Activated T-helper 2 cell treated with anti-CD3 and anti-CD28 coated beads, Interferon-gamma antibody, Interleukin-2, Interleukin-4, amounts not matched to agents 10 μg/mL and 5 μg/mL and 100 μg/mL, durations not matched to agents 14 hours and 24 hours and 36 hours (primary cell): ENCODE measurements around the gene DHCR24. TPM values are rescaled to one million over a fixed set of nuclear protein-coding genes. Genes with fewer than 3 reads are reported as not detected.
"Not testable (repeated sequence)": the region's sequence is repeated elsewhere in the genome, so short reads cannot be mapped to it uniquely, and the experiment has no call there.

Experiments used
- DNase-seq: peaks from one replicate; pipeline ENCODE4 v3.0.0; 2021; ENCODE audit warnings: low spot score
- H3K27ac Mint-ChIP-seq: one replicate; pipeline ENCODE4 v1.8.0; 2021; ENCODE audit warnings: mixed read lengths
- H3K27me3 Mint-ChIP-seq: one replicate; pipeline ENCODE4 v1.8.0; 2021; ENCODE audit warnings: low read depth, mixed read lengths
- H3K36me3 Mint-ChIP-seq: one replicate; pipeline ENCODE4 v1.8.0; 2021; ENCODE audit warnings: low read depth, mixed read lengths
- H3K4me1 Mint-ChIP-seq: one replicate; pipeline ENCODE4 v1.8.0; 2021; ENCODE audit warnings: low read depth, mixed read lengths
- H3K4me3 Mint-ChIP-seq: one replicate; pipeline ENCODE4 v1.8.0; 2021; ENCODE audit warnings: low read depth, mild to moderate bottlenecking, moderate library complexity, mixed read lengths
- H3K9me3 Mint-ChIP-seq: one replicate; pipeline ENCODE4 v1.8.0; 2021; ENCODE audit warnings: mixed read lengths
- intact Hi-C: fragments of 100-400 bp; cut with micrococcal nuclease; formaldehyde crosslinking; loops from one replicate; pipeline ENCODE4 v1.15.1; 2023
- total RNA-seq: library from RNA; stranded (reverse); gene quantifications from 2 replicates; pipeline ENCODE4 v1.2.3, GENCODE V29; 2022

The DHCR24 gene
- total RNA-seq, 1 donor from 2014 or later: 231 TPM

DNA sequence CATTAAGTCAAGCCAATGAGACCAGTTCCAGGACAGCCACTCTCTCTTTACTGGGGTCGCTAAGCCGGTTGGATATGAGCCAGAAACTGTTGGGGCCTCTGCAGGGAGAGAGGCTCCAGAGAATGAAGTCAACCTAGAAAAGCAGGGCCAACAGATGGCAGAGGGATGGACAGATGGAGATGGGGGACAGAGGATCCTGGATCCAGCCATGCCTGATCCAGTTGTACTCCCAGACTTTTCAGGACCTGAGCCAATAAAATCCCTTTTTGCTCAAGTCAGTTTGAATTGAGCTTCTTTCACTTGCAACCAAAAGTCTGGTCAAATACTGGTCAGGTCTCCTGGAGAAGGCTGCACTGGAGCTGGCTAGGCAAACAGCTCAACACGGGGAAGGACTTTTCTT lies 2.2 kb downstream of the DHCR24 start:
- DNase-seq: no peak
- intact Hi-C loops: no loop called here
- peak overlapping the region; percentile 93 for H3K4me3 Mint-ChIP-seq
- H3K27ac Mint-ChIP-seq: peak overlapping the region; percentile 10
- peaks cover 59% of the 10 kb centered on the region for H3K4me1 Mint-ChIP-seq
- H3K9me3 Mint-ChIP-seq: peaks cover 4% of the 10 kb centered on the region
- peaks cover 3% of the 10 kb centered on the region for H3K27me3 Mint-ChIP-seq
- H3K36me3 Mint-ChIP-seq: peaks cover 66% of the 10 kb centered on the region

DNA sequence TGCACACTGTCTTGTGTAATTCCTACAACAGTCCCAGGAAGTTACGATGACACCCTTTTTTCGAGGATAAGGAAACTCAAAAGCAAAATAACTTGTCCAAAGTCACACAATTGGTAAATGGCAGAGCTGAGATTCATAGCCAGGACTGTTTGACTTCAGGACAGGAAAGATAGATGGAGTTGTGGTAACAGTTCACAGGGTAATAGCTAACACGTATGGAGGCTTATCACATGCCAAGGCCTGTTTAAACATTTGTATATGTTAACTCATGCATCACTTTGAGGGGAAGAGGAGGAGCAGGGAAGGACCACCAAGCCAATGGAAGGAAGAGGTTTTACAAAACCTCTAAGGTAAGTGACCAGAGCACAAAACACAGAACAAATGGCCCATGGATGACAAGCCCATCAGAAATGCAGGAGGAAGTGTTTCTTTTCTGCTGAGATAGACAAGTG lies 2.8 kb downstream of the DHCR24 start:
- no peak for DNase-seq
- Mint-ChIP-seq H3K4me1 (peaks cover 60% of the 10 kb centered on the region), H3K27me3 (peaks cover 2% of the 10 kb centered on the region), H3K27ac (peak overlapping the region; percentile 11), H3K36me3 (peaks cover 72% of the 10 kb centered on the region), H3K9me3 (peaks cover 4% of the 10 kb centered on the region), H3K4me3 (peak overlapping the region; percentile 93)
- intact Hi-C loops: no loop called here

DNA sequence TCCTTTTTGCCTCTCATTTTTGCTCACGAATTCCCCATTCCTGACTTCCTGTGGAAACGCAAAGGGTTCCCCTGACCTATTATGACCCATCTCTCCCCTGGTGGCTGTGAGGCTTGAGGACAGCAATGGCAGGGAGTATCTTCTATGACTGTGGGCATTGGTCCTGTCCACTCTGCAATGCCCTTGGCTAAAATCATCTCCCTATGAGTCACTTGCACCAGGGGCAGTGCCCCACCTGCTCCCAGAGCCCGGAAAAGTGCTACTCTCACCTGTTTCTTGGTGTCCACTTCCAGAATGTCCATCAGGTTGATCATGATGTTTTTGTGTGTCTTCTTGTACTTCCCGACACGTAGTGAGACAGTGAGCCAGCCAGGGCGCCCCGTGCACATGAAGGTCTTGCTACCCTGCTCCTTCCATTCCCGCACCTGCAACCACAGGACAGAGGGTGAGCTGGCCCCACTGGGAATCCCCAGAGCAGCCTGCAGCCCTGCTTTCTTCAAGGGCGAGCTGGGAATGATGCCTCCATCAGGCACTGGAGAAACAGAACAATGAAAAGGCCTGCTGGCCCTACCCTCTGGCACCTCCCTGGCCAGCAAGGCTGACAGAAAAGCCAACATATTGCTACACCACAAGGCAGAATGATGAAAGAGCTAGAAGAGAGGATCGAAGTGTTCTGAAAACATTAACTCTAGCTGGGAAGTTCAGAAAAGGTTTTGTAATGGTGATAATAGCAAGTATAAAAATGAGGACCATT lies 3.5 kb downstream of the DHCR24 start:
- peaks cover 78% of the 10 kb centered on the region for H3K36me3 Mint-ChIP-seq
- intact Hi-C loops: no loop called here
- H3K27me3 Mint-ChIP-seq: no peaks in the 10 kb centered on the region

DNA sequence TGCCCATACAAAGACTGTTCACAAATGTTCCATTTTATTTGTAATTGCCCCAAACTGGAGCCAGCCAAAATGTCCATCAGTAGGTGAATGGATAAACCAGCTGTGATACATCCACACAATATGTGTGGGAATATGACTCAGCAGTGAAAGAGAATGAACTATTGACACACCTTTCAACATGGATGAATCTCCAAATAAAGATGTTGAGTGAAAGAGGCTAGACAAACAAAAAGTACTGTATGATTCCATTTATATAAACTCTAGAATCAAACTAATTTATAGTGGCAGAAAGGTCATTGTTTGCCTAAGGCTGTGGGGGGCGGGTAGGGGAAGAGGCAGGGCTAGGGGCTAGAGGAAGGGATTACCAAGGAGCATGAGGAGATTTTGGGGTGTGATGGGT lies 4.5 kb downstream of the DHCR24 start:
- Mint-ChIP-seq H3K27ac (no peak overlapping the region), H3K4me3 (no peak overlapping the region), H3K4me1 (peaks cover 57% of the 10 kb centered on the region), H3K36me3 (peaks cover 84% of the 10 kb centered on the region), H3K27me3 (no peaks in the 10 kb centered on the region), H3K9me3 (peaks cover 4% of the 10 kb centered on the region)
- DNase-seq: no peak
- intact Hi-C loops: no loop called here

More for the DNA sequence above, 3.5 kb downstream of the DHCR24 start:
- Mint-ChIP-seq H3K4me1 (peaks cover 62% of the 10 kb centered on the region), H3K9me3 (peaks cover 4% of the 10 kb centered on the region), H3K27ac (peak overlapping the region; percentile 18), H3K4me3 (no peak overlapping the region)
- DNase-seq: no peak

DNA sequence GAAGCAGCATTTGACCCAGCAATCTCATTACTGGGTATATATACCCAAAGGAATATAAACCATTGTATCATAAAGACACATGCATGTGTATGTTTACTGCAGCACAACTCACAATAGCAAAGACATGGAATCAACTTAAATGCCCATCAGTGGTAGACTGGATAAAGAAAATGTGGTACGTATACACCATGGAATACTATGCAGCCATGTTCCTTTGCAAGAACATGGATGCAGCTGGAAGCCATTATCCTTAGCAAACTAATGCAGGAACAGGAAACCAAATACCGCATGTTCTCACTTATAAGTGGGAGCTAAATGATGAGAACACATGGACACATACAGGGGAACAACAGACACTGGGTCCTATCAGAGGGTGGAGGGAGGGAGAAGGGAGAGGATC lies 5.4 kb downstream of the DHCR24 start:
- H3K4me3 Mint-ChIP-seq, DNase-seq, intact Hi-C loops, H3K27me3 Mint-ChIP-seq, H3K27ac Mint-ChIP-seq, H3K9me3 Mint-ChIP-seq: not testable (repeated sequence)
- peaks cover 88% of the 10 kb centered on the region for H3K36me3 Mint-ChIP-seq
- peaks cover 60% of the 10 kb centered on the region for H3K4me1 Mint-ChIP-seq

DNA sequence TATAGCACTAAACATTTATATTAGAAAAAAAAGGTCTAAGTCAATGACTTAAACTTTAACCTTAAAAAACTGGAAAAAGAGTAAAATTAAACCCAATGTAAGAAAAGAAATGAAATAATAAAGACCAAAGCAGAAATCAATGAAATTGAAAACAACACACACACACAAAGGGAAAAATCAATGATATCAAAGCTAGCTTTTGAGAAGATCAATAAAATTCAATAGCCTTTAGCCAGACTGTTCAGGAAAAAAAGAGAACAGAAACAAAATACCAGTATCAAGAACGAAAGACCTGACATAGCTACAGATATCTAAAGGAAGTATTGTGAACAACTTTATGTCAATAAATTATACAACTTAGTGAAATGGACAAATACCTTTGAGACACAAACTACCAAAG lies 7.1 kb downstream of the DHCR24 start:
- intact Hi-C loops: no loop called here
- peaks cover 51% of the 10 kb centered on the region for H3K4me1 Mint-ChIP-seq
- no peak for DNase-seq
- no peak overlapping the region for H3K4me3 Mint-ChIP-seq
- H3K9me3 Mint-ChIP-seq: peaks cover 4% of the 10 kb centered on the region
- H3K36me3 Mint-ChIP-seq: peaks cover 86% of the 10 kb centered on the region
- peak overlapping the region; percentile 46 for H3K27ac Mint-ChIP-seq
- no peaks in the 10 kb centered on the region for H3K27me3 Mint-ChIP-seq

DNA sequence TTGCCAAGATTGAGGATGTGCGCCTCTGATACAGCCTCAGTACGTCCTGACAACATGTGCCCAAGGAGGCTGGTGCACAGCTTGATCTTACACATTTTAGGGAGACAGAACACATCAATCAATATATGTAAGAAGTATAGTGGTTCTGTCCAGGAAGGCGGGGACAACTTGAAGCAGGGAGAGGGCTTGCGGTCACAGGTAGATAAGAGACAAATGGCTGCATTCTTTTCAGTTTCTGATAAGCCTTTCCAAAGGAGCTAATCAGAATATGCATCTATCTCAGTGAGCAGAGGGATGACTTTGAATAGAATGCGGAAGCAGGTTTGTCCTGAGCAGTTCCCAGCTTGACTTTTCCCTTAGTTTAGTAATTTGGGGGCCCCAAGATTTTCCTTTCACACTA lies 10.2 kb downstream of the DHCR24 start:
- Mint-ChIP-seq H3K9me3 (peaks cover 4% of the 10 kb centered on the region), H3K27ac (no peak overlapping the region)

DNA sequence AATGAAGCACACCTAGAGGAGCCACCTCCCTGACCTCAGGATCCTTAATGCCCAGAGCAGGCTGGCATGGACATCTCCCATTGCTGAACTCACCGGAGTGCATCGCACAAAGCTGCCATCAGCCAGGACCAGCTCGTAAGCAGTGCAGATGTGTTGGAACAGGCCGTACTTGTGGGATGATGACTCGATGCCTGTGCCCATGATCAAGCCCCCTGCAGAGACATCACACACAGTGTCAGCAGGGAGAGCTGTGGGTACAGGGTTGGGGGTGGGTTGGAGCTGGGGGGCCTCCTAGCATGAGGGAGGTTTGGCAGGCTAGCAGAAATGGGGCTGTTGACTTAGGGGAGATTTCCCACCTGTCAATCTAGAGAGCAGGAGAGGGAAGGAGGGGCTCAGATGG lies 12.0 kb downstream of the DHCR24 start:
- no peak for DNase-seq
- no peaks in the 10 kb centered on the region for H3K27me3 Mint-ChIP-seq
- intact Hi-C loops: no loop called here
- peak overlapping the region; percentile 19 for H3K27ac Mint-ChIP-seq
- no peaks in the 10 kb centered on the region for H3K9me3 Mint-ChIP-seq
- peaks cover 14% of the 10 kb centered on the region for H3K4me1 Mint-ChIP-seq
- H3K4me3 Mint-ChIP-seq: no peak overlapping the region
- H3K36me3 Mint-ChIP-seq: peaks cover 75% of the 10 kb centered on the region

More for the DNA sequence above, 10.2 kb downstream of the DHCR24 start:
- Mint-ChIP-seq H3K36me3 (peaks cover 76% of the 10 kb centered on the region), H3K4me3 (no peak overlapping the region), H3K27me3 (no peaks in the 10 kb centered on the region), H3K4me1 (peaks cover 22% of the 10 kb centered on the region)
- DNase-seq: no peak
- intact Hi-C loops: no loop called here

DNA sequence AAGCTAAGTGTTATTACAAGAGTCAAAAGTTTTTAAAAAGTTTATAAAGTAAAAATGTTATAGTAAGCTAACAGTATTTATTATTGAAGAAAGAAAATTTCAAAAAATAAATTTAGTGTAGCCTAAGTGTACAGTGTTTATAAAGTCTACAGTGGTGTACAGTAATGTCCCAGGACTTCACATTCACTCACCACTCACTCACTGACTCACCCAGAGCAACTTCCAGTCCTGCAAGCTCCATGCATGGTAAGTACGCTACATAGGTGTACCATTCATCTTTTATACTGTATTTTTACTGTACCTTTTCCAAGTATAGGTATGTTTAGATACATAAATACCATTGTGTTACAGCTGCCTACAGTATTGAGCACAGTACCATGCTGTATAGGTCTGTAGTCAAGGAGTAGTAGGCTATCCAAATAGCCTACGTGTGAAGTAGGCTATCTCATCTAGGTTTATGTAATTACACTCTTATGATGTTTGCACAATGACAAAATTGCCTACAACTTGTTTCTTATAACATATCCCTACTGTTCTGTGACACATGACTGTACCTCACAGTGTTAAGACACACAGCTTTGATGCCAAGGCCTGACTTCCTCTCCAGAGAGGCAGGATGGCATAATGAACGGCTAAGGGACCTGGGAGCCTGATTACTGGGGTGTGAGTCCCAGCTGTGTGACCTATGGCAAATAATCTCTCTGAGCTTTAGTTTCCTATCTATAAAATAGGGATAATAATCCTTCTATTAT lies 12.7 kb downstream of the DHCR24 start:
- peaks cover 11% of the 10 kb centered on the region for H3K4me1 Mint-ChIP-seq
- intact Hi-C loops: no loop called here
- peaks cover 70% of the 10 kb centered on the region for H3K36me3 Mint-ChIP-seq
- no peak overlapping the region for H3K27ac Mint-ChIP-seq
- no peaks in the 10 kb centered on the region for H3K9me3 Mint-ChIP-seq
- no peaks in the 10 kb centered on the region for H3K27me3 Mint-ChIP-seq
- no peak overlapping the region for H3K4me3 Mint-ChIP-seq
- DNase-seq: no peak

DNA sequence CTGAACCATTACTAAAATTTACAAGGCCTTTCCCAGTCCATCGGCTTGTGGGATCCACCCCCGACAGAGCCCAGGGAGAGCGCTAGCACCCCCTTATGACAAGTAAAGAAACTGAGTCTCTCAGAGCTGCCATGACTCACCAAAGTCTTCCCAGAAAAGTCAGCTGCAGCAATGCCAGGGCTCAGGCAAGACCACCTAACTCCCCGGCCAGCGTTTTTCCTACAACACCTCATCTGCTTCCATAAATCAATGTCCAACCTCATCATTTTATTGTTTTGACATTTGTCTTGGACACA lies 15.0 kb downstream of the DHCR24 start:
- Mint-ChIP-seq H3K4me3 (no peak overlapping the region), H3K36me3 (peaks cover 77% of the 10 kb centered on the region), H3K4me1 (peaks cover 5% of the 10 kb centered on the region), H3K27ac (no peak overlapping the region), H3K27me3 (no peaks in the 10 kb centered on the region), H3K9me3 (no peaks in the 10 kb centered on the region)
- intact Hi-C loops: no loop called here
- no peak for DNase-seq

DNA sequence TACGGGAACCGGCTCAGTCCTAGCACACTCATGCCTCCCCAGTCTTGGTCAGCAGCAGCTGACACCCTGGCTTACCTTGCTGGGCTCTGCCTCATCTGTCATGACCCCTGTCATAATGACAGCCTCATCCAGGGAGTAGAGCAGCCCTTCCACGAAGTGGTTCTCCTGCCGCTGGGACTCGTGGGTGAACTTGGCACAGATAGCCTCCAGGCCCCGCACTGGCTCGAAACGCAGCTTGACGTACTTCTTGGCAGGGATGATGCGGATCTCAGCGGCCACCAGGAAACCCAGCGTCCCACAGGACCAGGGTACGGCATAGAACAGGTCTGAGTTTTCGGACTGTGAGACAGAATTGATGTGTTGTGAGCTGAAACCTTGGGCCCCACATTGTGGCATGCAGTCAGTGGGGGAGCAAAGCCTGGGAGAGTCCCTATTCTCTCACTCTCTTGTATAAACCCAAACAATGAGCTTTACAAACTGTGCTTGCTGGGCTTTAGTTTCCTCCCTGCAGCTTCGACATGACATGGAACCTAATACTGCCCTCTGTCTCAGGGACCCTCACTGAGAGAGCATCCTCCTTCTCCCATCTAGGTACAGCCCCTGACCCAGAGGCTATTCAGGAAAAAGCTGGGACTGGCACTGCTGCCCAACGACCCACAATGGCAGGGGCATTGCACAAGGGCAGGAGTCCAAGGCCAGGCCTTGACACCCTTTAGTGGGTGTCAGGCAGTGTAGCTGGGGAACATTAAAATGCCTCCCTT lies 15.5 kb downstream of the DHCR24 start:
- intact Hi-C loops: no loop called here
- Mint-ChIP-seq H3K9me3 (no peaks in the 10 kb centered on the region), H3K36me3 (peaks cover 75% of the 10 kb centered on the region), H3K27ac (no peak overlapping the region), H3K4me1 (no peaks in the 10 kb centered on the region), H3K27me3 (no peaks in the 10 kb centered on the region), H3K4me3 (no peak overlapping the region)
- no peak for DNase-seq

DNA sequence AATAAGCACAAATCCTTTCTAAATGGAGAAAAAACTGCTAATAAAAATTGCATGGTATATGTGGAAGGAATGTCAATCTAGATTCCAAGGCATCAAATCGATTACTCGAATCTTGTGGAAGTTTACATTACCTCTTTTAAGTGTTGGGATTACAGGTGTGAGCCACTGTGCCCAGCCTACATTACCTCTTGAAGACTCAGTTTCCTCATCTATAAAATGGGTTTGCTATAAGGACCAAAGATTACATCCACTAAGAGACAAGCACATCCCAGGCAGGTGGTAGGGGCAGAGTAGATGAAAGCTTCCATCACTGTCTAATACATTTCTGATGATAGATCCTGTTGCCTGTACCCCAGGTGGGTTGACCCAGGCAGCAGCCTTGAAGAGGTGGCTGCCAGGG lies 16.1 kb downstream of the DHCR24 start:
- Mint-ChIP-seq H3K27ac (no peak overlapping the region), H3K27me3 (no peaks in the 10 kb centered on the region), H3K4me1 (no peaks in the 10 kb centered on the region), H3K9me3 (no peaks in the 10 kb centered on the region), H3K4me3 (no peak overlapping the region), H3K36me3 (peaks cover 78% of the 10 kb centered on the region)
- DNase-seq: no peak
- intact Hi-C loops: no loop called here
